Liver (tissue), 9 donors: ENCODE measurements around the gene SIN3B. TPM values are rescaled to one million over a fixed set of nuclear protein-coding genes. Genes with fewer than 3 reads are reported as not detected.

Experiments used
- DNase-seq: peaks from one replicate; pipeline ENCODE4 v3.0.0-alpha.2; 2017; ENCODE audit warnings: low spot score
- H3K27ac ChIP-seq, 2 donors: one replicate each; pipeline ENCODE4 v1.7.0; 2013; ENCODE audit warnings: inconsistent platforms in 2 of 2, low read length in 2 of 2, control low read depth in 1 of 2, low read depth in 1 of 2, mild to moderate bottlenecking in 1 of 2
- H3K27me3 ChIP-seq, 4 donors: one replicate each; pipeline versions ENCODE4 v1.6.1 to v1.7.0; 2013; ENCODE audit warnings: low read length in 3 of 4, inconsistent platforms in 1 of 4, mild to moderate bottlenecking in 1 of 4, moderate library complexity in 1 of 4; ENCODE audit not compliant: control insufficient read depth in 4 of 4, insufficient read depth in 4 of 4
- H3K36me3 ChIP-seq, 4 donors: one replicate each; pipeline versions ENCODE4 v1.6.1 to v1.7.0; 2013; ENCODE audit warnings: low read length in 3 of 4, mild to moderate bottlenecking in 3 of 4, low read depth in 1 of 4, moderate library complexity in 1 of 4; ENCODE audit not compliant: control insufficient read depth in 4 of 4, insufficient read depth in 3 of 4
- H3K4me1 ChIP-seq, 4 donors: one replicate each; pipeline versions ENCODE4 v1.6.1 to v1.7.0; 2013; ENCODE audit warnings: low read length in 3 of 4, mild to moderate bottlenecking in 3 of 4, moderate library complexity in 1 of 4; ENCODE audit not compliant: control insufficient read depth in 4 of 4, insufficient read depth in 4 of 4
- H3K4me3 ChIP-seq, 3 donors: one replicate each; pipeline versions ENCODE4 v1.6.1 to v1.7.0; 2013; ENCODE audit warnings: low read length in 3 of 3, control low read depth in 1 of 3, low read depth in 1 of 3, mild to moderate bottlenecking in 1 of 3
- H3K9ac ChIP-seq, 2 donors: one replicate each; pipeline ENCODE4 v1.7.0; 2013; ENCODE audit warnings: low read length in 2 of 2, mild to moderate bottlenecking in 2 of 2, moderate library complexity in 2 of 2, control low read depth in 1 of 2, low read depth in 1 of 2
- H3K9me3 ChIP-seq, 4 donors: one replicate each; pipeline versions ENCODE4 v1.6.1 to v1.7.0; 2013; ENCODE audit warnings: low read length in 3 of 4; ENCODE audit not compliant: control insufficient read depth in 4 of 4
- CTCF ChIP-seq: fragments of 150-350 bp; IDR thresholded peaks from 2 replicates; pipeline ENCODE4 v1.5.1; 2017; ENCODE audit warnings: improper control_type of control experiment, low read depth, low read length; ENCODE audit not compliant: missing input control
- EGR1 ChIP-seq, 2 donors: IDR thresholded peaks; 2 replicates each; pipeline ENCODE4 v1.6.1; 2016 to 2018; ENCODE audit warnings: antibody characterized with exemption in 2 of 2, low read depth in 2 of 2
- FOXA2 ChIP-seq: IDR thresholded peaks from 2 replicates; pipeline ENCODE4 v1.6.1; 2016; ENCODE audit warnings: antibody characterized with exemption
- GABPA ChIP-seq, 2 donors: IDR thresholded peaks in 1 of 2; conservative IDR thresholded peaks in 1 of 2; 2 replicates each; pipeline ENCODE4 v1.6.1; 2016; ENCODE audit warnings: antibody characterized with exemption in 2 of 2, mild to moderate bottlenecking in 1 of 2, moderate library complexity in 1 of 2
- HNF4A ChIP-seq, 2 donors: conservative IDR thresholded peaks; 2 replicates each; pipeline ENCODE4 v1.6.1; 2016; ENCODE audit warnings: antibody characterized with exemption in 2 of 2, mild to moderate bottlenecking in 2 of 2
- HNF4G ChIP-seq: IDR thresholded peaks from 2 replicates; pipeline ENCODE4 v1.6.1; 2016; ENCODE audit warnings: antibody characterized with exemption
- JUND ChIP-seq, 2 donors: IDR thresholded peaks; 2 replicates each; pipeline ENCODE4 v1.6.1; 2016; ENCODE audit warnings: antibody characterized with exemption in 2 of 2
- NR2F2 ChIP-seq: IDR thresholded peaks from 2 replicates; pipeline ENCODE4 v1.6.1; 2016; ENCODE audit warnings: antibody characterized with exemption
- RAD21 ChIP-seq, 2 donors: IDR thresholded peaks; 2 replicates each; pipeline ENCODE4 v1.6.1; 2016; ENCODE audit warnings: antibody characterized with exemption in 2 of 2, mild to moderate bottlenecking in 2 of 2
- REST ChIP-seq: IDR thresholded peaks from 2 replicates; pipeline ENCODE4 v1.6.1; 2016; ENCODE audit warnings: antibody characterized with exemption, mild to moderate bottlenecking
- RXRA ChIP-seq, 2 donors: IDR thresholded peaks; 2 replicates each; pipeline ENCODE4 v1.6.1; 2017 to 2018; ENCODE audit warnings: antibody characterized with exemption in 2 of 2, mild to moderate bottlenecking in 1 of 2
- SP1 ChIP-seq: IDR thresholded peaks from 2 replicates; pipeline ENCODE4 v1.6.1; 2018; ENCODE audit warnings: antibody characterized with exemption, mild to moderate bottlenecking
- TAF1 ChIP-seq: conservative IDR thresholded peaks from 2 replicates; pipeline ENCODE4 v1.6.1; 2016; ENCODE audit warnings: antibody characterized with exemption, mild to moderate bottlenecking
- YY1 ChIP-seq: IDR thresholded peaks from 2 replicates; pipeline ENCODE4 v1.6.1; 2016; ENCODE audit warnings: antibody characterized with exemption, mild to moderate bottlenecking
- WGBS: extraction: QIAGEN DNeasy Blood & Tissue Kit; methylation state at CpG from one replicate; pipeline ENCODE4 v1.1.7; 2013; 5-methylcytosine and 5-hydroxymethylcytosine counted together
- polyA plus RNA-seq, 2 donors: library from polyadenylated mRNA; stranded (reverse) in 1 of 2; unstranded in 1 of 2; fragments of 200-250 nt in 1 of 2; fragments of >200 nt in 1 of 2; fragmentation: Nextera tagmentation in 1 of 2; extraction: Ambion mirVana in 1 of 2; gene quantifications; one replicate each; pipeline versions ENCODE4 v1.2.1 to v1.2.3, GENCODE V29; 2013 to 2015
- total RNA-seq, 2 donors: library from RNA; depleted of rRNA; stranded (reverse); fragments of >200 nt; gene quantifications; one replicate each; pipeline ENCODE4 v1.2.3, GENCODE V29; 2014
- TF ChIP-seq, protein P1 (sequence below): IDR thresholded peaks from 2 replicates; pipeline ENCODE4 v1.6.1; 2016; ENCODE audit warnings: antibody characterized with exemption
- TF ChIP-seq, protein P2 (sequence below): IDR thresholded peaks from 2 replicates; pipeline ENCODE4 v1.6.1; 2016; ENCODE audit warnings: antibody characterized with exemption
- TF ChIP-seq, protein P3 (sequence below): IDR thresholded peaks from 2 replicates; pipeline ENCODE4 v1.6.1; 2016; ENCODE audit warnings: antibody characterized with exemption
- donor health status: healthy.
- donor health status: healthy.
- donor health status: healthy.
- donor health status: healthy.
- donor health status: healthy.

Gene SIN3B
- total and polyA plus RNA-seq, 4 donors = 6.1 to 17.1 (median 8.6) TPM

DNA sequence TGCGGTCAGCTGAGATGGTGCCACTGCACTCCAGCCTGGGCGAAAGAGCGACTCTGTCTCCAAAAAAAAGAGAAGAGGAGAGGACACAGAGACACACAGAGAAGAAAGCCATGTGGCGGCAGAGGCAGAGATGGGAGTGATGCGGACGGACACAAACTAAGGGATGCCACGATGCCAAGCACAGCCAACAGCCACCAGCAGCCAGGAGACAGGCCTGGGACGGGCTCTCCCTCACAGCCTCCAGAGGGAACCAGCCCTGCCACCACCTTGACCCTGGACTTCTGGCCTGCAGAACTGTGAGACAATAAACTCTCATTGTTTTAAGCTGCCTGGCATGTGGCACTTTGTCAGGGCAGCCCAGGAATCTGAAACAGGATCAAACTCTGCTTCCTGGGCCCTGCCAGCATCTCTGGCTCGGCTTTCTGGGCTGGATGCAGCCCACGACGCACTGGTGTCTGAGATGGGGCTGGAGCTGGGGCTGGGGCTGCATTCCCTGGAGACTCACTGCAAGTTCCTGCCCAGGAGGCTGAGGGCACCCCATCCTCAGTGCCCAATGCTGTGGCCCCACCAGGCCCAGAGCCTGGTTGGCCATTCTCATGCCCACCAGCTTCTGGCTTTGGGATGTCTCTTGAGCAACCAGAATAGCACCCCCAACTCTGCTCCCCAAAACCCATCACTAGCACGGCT is 62.6 kb downstream of the SIN3B start:
- Histone ChIP-seq H3K9ac (no peak overlapping the region), H3K4me1 (peaks cover 0 to 6% (median 4%) of the 10 kb centered on the region in 4 donors), H3K9me3 (no peaks in the 10 kb centered on the region), H3K27me3 (peaks cover 0 to 3% (median under 1%) of the 10 kb centered on the region in 4 donors), H3K4me3 (no peak overlapping the region), H3K27ac (no peak overlapping the region), H3K36me3 (no peaks in the 10 kb centered on the region)
- TF ChIP-seq NR2F2 (no peak), YY1 (no peak), HNF4G (no peak), SP1 (no peak), RAD21 (IDR thresholded peaks at IDR 0.05) (no peak), TAF1 (no peak)
- WGBS = 90% methylated on average over 12 of the region's 12 CpGs
- no peak for DNase-seq

DNA sequence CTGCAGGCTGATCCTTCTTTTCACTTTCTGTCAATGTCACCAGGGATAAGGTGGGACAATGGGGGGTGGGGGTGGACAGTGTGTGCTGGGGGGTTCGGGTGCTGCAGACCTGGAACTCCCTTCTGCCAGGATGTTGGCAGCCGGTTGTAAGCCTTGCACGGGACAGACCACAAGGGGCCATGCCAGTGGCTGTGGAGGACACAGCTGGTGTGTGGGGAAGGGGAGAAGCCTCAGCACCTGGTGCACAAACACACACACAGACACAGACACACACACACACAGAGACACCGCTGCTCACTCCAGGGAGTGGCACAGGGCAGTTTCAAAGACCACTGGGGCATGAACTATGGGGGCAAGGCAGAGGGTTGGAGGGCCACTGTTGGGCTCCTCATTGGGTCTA is 63.2 kb downstream of the SIN3B start:
- TF ChIP-seq, protein P1, sequence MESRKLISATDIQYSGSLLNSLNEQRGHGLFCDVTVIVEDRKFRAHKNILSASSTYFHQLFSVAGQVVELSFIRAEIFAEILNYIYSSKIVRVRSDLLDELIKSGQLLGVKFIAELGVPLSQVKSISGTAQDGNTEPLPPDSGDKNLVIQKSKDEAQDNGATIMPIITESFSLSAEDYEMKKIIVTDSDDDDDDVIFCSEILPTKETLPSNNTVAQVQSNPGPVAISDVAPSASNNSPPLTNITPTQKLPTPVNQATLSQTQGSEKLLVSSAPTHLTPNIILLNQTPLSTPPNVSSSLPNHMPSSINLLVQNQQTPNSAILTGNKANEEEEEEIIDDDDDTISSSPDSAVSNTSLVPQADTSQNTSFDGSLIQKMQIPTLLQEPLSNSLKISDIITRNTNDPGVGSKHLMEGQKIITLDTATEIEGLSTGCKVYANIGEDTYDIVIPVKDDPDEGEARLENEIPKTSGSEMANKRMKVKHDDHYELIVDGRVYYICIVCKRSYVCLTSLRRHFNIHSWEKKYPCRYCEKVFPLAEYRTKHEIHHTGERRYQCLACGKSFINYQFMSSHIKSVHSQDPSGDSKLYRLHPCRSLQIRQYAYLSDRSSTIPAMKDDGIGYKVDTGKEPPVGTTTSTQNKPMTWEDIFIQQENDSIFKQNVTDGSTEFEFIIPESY = no peak
- TF ChIP-seq EGR1 (IDR thresholded peaks at IDR 0.05; ENCODE audit: low read depth in 2 of 2) (no peak), NR2F2 (no peak), HNF4G (no peak), FOXA2 (no peak), YY1 (no peak), RAD21 (IDR thresholded peaks at IDR 0.05) (no peak), JUND (IDR thresholded peaks at IDR 0.05) (no peak), RXRA (IDR thresholded peaks at IDR 0.05) (no peak), HNF4A (conservative IDR thresholded peaks at IDR 0.05) (no peak), SP1 (no peak), GABPA (IDR thresholded peaks at IDR 0.05 in 1 of 2, conservative IDR thresholded peaks at IDR 0.05 in 1 of 2) (no peak), TAF1 (no peak), CTCF (no peak), REST (no peak)
- TF ChIP-seq, protein P2, sequence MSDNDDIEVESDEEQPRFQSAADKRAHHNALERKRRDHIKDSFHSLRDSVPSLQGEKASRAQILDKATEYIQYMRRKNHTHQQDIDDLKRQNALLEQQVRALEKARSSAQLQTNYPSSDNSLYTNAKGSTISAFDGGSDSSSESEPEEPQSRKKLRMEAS = no peak
- TF ChIP-seq, protein P3, sequence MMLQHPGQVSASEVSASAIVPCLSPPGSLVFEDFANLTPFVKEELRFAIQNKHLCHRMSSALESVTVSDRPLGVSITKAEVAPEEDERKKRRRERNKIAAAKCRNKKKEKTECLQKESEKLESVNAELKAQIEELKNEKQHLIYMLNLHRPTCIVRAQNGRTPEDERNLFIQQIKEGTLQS = no peak
- Histone ChIP-seq H3K9ac (no peak overlapping the region), H3K36me3 (no peaks in the 10 kb centered on the region), H3K27me3 (peaks cover 0 to 3% (median under 1%) of the 10 kb centered on the region in 4 donors), H3K9me3 (no peaks in the 10 kb centered on the region), H3K4me3 (no peak overlapping the region), H3K4me1 (peaks cover 0 to 6% (median 4%) of the 10 kb centered on the region in 4 donors), H3K27ac (no peak overlapping the region)
- WGBS = 75% methylated on average over 4 of the region's 4 CpGs
- no peak for DNase-seq
